Activated CD8-positive, alpha-beta memory T cell treated with anti-CD3 and anti-CD28 coated beads, Interleukin-2, amount 50 U/mL, for 48 hours (primary cell): ENCODE results near the gene ARFGEF3.
"Not testable (repeated sequence)": the region's sequence is repeated elsewhere in the genome, so short reads cannot be mapped to it uniquely, and the experiment has no call there.

Experiments
- DNase-seq: peaks from one replicate; pipeline ENCODE4 v3.0.0-alpha.2; 2020

The ARFGEF3 gene

GRCh38 chr6:138318741-138319375 lies 157.1 kb downstream of the ARFGEF3 start:
- DNase-seq = no peak

GRCh38 chr6:138321934-138322333 lies 160.2 kb downstream of the ARFGEF3 start:
- DNase-seq = no peak

GRCh38 chr6:138323821-138324220 lies 162.1 kb downstream of the ARFGEF3 start:
- no peak for DNase-seq

GRCh38 chr6:138328210-138328609 lies 166.5 kb downstream of the ARFGEF3 start:
- no peak for DNase-seq

GRCh38 chr6:138330763-138331162 lies 169.0 kb downstream of the ARFGEF3 start:
- no peak for DNase-seq

GRCh38 chr6:138331444-138331843 lies 169.7 kb downstream of the ARFGEF3 start:
- DNase-seq = no peak

- DNase-seq = no peak
Observed at GRCh38 chr6:138331984-138332383, 170.2 kb downstream of the ARFGEF3 start.

GRCh38 chr6:138334000-138334399 lies 172.3 kb downstream of the ARFGEF3 start:
- DNase-seq = no peak

GRCh38 chr6:138334963-138335362 lies 173.2 kb downstream of the ARFGEF3 start:
- no peak for DNase-seq

GRCh38 chr6:138336221-138336620 lies 174.5 kb downstream of the ARFGEF3 start:
- DNase-seq = no peak

GRCh38 chr6:138337076-138337475 lies 175.3 kb downstream of the ARFGEF3 start:
- no peak for DNase-seq

- no peak for DNase-seq
Observed at GRCh38 chr6:138339024-138339423, 177.3 kb downstream of the ARFGEF3 start.

- DNase-seq = no peak
Observed at GRCh38 chr6:138341176-138341575, 179.4 kb downstream of the ARFGEF3 start.

GRCh38 chr6:138343112-138343511 lies 181.4 kb downstream of the ARFGEF3 start:
- DNase-seq = no peak

GRCh38 chr6:138345565-138346285 lies 184.0 kb downstream of the ARFGEF3 start:
- no peak for DNase-seq

- no peak for DNase-seq
Observed at GRCh38 chr6:138346302-138347195, 184.8 kb downstream of the ARFGEF3 start.

GRCh38 chr6:138347864-138348263 lies 186.1 kb downstream of the ARFGEF3 start:
- no peak for DNase-seq

GRCh38 chr6:138349891-138350290 lies 188.2 kb downstream of the ARFGEF3 start:
- no peak for DNase-seq

GRCh38 chr6:138357928-138358327 lies 196.2 kb downstream of the ARFGEF3 start:
- DNase-seq = no peak

- DNase-seq = not testable (repeated sequence)
Observed at GRCh38 chr6:138368684-138369083, 206.9 kb downstream of the ARFGEF3 start.

GRCh38 chr6:138370631-138371451 lies 209.1 kb downstream of the ARFGEF3 start:
- no peak for DNase-seq

GRCh38 chr6:138371452-138371711 lies 209.6 kb downstream of the ARFGEF3 start:
- DNase-seq = no peak

- DNase-seq = no peak
Observed at GRCh38 chr6:138371720-138372119, 210.0 kb downstream of the ARFGEF3 start.
